ENCODE measurements around the gene USP54.

GRCh38 chr10:73588656-73589055, 2.5 kb downstream of the USP54 start:
- TF ChIP-seq POLR2AphosphoS5 (IDR thresholded peaks at IDR 0.05; ENCODE audit: low read depth, low read length) = no peak
- no peak for TF ChIP-seq REST (IDR thresholded peaks at IDR 0.05; ENCODE audit: insufficient read depth in 1 of 2, low read depth in 2 of 2, low read length in 2 of 2)

Data from PFSK-1 (cell line).